H9 (cell line): ENCODE results near the gene ERC1. TPM values are rescaled to one million over a fixed set of nuclear protein-coding genes. Genes with fewer than 3 reads are reported as not detected.

Experiments used
- DNase-seq: peaks from one replicate; pipeline ENCODE4 v3.0.0-alpha.2; 2017
- H2AFZ ChIP-seq: one replicate; pipeline ENCODE4 v1.6.1; 2013; ENCODE audit warnings: mild to moderate bottlenecking, low read length, control low read depth, moderate library complexity
- H2AK5ac ChIP-seq: 2 replicates; pipeline ENCODE4 v1.6.1; 2013; ENCODE audit warnings: low read length, control low read depth, mixed read lengths; ENCODE audit not compliant: insufficient read length
- H2BK120ac ChIP-seq: one replicate; pipeline ENCODE4 v1.6.1; 2013; ENCODE audit warnings: low read depth, mild to moderate bottlenecking, low read length, control low read depth, inconsistent platforms; ENCODE audit not compliant: poor library complexity, severe bottlenecking
- H2BK12ac ChIP-seq: 2 replicates; pipeline ENCODE4 v1.6.1; 2013; ENCODE audit warnings: low read length, control low read depth, mixed read lengths, low read depth; ENCODE audit not compliant: insufficient read length
- H2BK15ac ChIP-seq: 2 replicates; pipeline ENCODE4 v1.6.1; 2013; ENCODE audit warnings: low read depth, low read length, control low read depth
- H2BK20ac ChIP-seq: one replicate; pipeline ENCODE4 v1.6.1; 2013; ENCODE audit warnings: low read depth, mild to moderate bottlenecking, low read length, control low read depth, inconsistent platforms; ENCODE audit not compliant: poor library complexity, severe bottlenecking
- H2BK5ac ChIP-seq: 2 replicates; pipeline ENCODE4 v1.6.1; 2013; ENCODE audit warnings: low read length, control low read depth, mixed read lengths; ENCODE audit not compliant: insufficient read length
- H3K14ac ChIP-seq: 2 replicates; pipeline ENCODE4 v1.6.1; 2013; ENCODE audit warnings: low read length, control low read depth; ENCODE audit not compliant: insufficient read depth
- H3K18ac ChIP-seq: 2 replicates; pipeline ENCODE4 v1.6.1; 2013; ENCODE audit warnings: low read depth, mild to moderate bottlenecking, mixed read lengths, low read length, control low read depth; ENCODE audit not compliant: insufficient read length
- H3K23ac ChIP-seq: 2 replicates; pipeline ENCODE4 v1.6.1; 2013; ENCODE audit warnings: low read length, control low read depth, mixed read lengths, low read depth; ENCODE audit not compliant: insufficient read length
- H3K23me2 ChIP-seq: 2 replicates; pipeline ENCODE4 v1.6.1; 2013; ENCODE audit warnings: low read depth, mild to moderate bottlenecking, mixed read lengths, low read length, control low read depth; ENCODE audit not compliant: insufficient read length, poor library complexity, severe bottlenecking
- H3K27ac ChIP-seq: 2 replicates; pipeline ENCODE4 v1.5.1; 2013; ENCODE audit warnings: low read length, control low read depth, mixed read lengths, low read depth; ENCODE audit not compliant: insufficient read length
- H3K27me3 ChIP-seq: 2 replicates; pipeline ENCODE4 v1.6.1; 2013; ENCODE audit warnings: low read length, control low read depth, inconsistent platforms; ENCODE audit not compliant: insufficient read depth
- H3K4ac ChIP-seq: 2 replicates; pipeline ENCODE4 v1.6.1; 2013; ENCODE audit warnings: low read depth, mild to moderate bottlenecking, control low read depth, inconsistent platforms, low read length, moderate library complexity
- H3K4me1 ChIP-seq: 2 replicates; pipeline ENCODE4 v1.6.1; 2013; ENCODE audit warnings: low read length, control low read depth, inconsistent platforms; ENCODE audit not compliant: insufficient read depth
- H3K4me2 ChIP-seq: 2 replicates; pipeline ENCODE4 v1.6.1; 2013; ENCODE audit warnings: low read length, control low read depth, mixed read lengths; ENCODE audit not compliant: insufficient read length, insufficient read depth
- H3K56ac ChIP-seq: 2 replicates; pipeline ENCODE4 v1.6.1; 2013; ENCODE audit warnings: low read depth, mild to moderate bottlenecking, mixed read lengths, low read length, control low read depth; ENCODE audit not compliant: insufficient read length
- H3K79me1 ChIP-seq: 2 replicates; pipeline ENCODE4 v1.6.1; 2013; ENCODE audit warnings: low read depth, mild to moderate bottlenecking, moderate library complexity, low read length, control low read depth, inconsistent platforms; ENCODE audit not compliant: insufficient read depth, poor library complexity, severe bottlenecking
- H3K79me2 ChIP-seq: 2 replicates; pipeline ENCODE4 v1.6.1; 2013; ENCODE audit warnings: low read length, control low read depth, inconsistent platforms; ENCODE audit not compliant: insufficient read depth
- H3K9ac ChIP-seq: 2 replicates; pipeline ENCODE4 v1.6.1; 2013; ENCODE audit warnings: low read length, control low read depth, mixed read lengths; ENCODE audit not compliant: insufficient read length; ENCODE audit errors: extremely low read depth
- H3K9me3 ChIP-seq: one replicate; pipeline ENCODE4 v1.6.1; 2013; ENCODE audit warnings: low read depth, low read length, inconsistent platforms; ENCODE audit not compliant: control insufficient read depth
- H3T11ph ChIP-seq: one replicate; pipeline ENCODE4 v1.6.1; 2013; ENCODE audit warnings: mild to moderate bottlenecking, low read length, control low read depth, inconsistent platforms
- H4K20me1 ChIP-seq: one replicate; pipeline ENCODE4 v1.6.1; 2013; ENCODE audit not compliant: control insufficient read depth, insufficient read length, insufficient read depth
- H4K5ac ChIP-seq: 2 replicates; pipeline ENCODE4 v1.6.1; 2013; ENCODE audit warnings: low read depth, mild to moderate bottlenecking, mixed read lengths, low read length, control low read depth; ENCODE audit not compliant: insufficient read length
- H4K8ac ChIP-seq: replicated peaks from 2 replicates; pipeline ENCODE4 v1.6.1; 2013; ENCODE audit warnings: low read length, control low read depth, mixed read lengths, low read depth; ENCODE audit not compliant: insufficient read length
- H4K91ac ChIP-seq: 2 replicates; pipeline ENCODE4 v1.6.1; 2013; ENCODE audit warnings: low read depth, mild to moderate bottlenecking, moderate library complexity, mixed read lengths, low read length, control low read depth; ENCODE audit not compliant: insufficient read length
- H3K27ac Mint-ChIP-seq, 3 experiments: 2 replicates in 2 of 3; 3 replicates in 1 of 3; pipeline ENCODE4 v1.8.0; 2020 to 2021; ENCODE audit warnings: mixed read lengths in 3 of 3, mild to moderate bottlenecking in 1 of 3, moderate library complexity in 1 of 3
- H3K27me3 Mint-ChIP-seq: 2 replicates; pipeline ENCODE4 v1.8.0; 2021; ENCODE audit warnings: low read depth, mild to moderate bottlenecking, moderate library complexity, mixed read lengths
- H3K36me3 Mint-ChIP-seq, 3 experiments: 2 replicates in 2 of 3; 3 replicates in 1 of 3; pipeline ENCODE4 v1.8.0; 2020 to 2021; ENCODE audit warnings: low read depth in 3 of 3, mixed read lengths in 3 of 3; ENCODE audit not compliant: insufficient read depth in 1 of 3
- H3K4me1 Mint-ChIP-seq, 2 experiments: 2 replicates each; pipeline ENCODE4 v1.8.0; 2020; ENCODE audit warnings: mixed read lengths in 2 of 2
- H3K4me3 Mint-ChIP-seq, 2 experiments: 2 replicates in 1 of 2; 3 replicates in 1 of 2; pipeline ENCODE4 v1.8.0; 2020 to 2021; ENCODE audit warnings: mild to moderate bottlenecking in 2 of 2, mixed read lengths in 2 of 2, moderate library complexity in 1 of 2
- H3K9me3 Mint-ChIP-seq, 2 experiments: 2 replicates in 1 of 2; 3 replicates in 1 of 2; pipeline ENCODE4 v1.8.0; 2020; ENCODE audit warnings: mild to moderate bottlenecking in 2 of 2, mixed read lengths in 2 of 2, moderate library complexity in 1 of 2
- WGBS: extraction: QIAGEN DNeasy Blood & Tissue Kit; methylation state at CpG from one replicate; pipeline ENCODE4 v1.1.7; 2013; ENCODE audit warnings: missing lambda C conversion rate, low lambda C conversion rate, mixed read lengths; ENCODE audit not compliant: insufficient read length; ENCODE audit errors: extremely low coverage; 5-methylcytosine and 5-hydroxymethylcytosine counted together
- total RNA-seq: library from RNA; stranded (reverse); gene quantifications from 2 replicates; pipeline ENCODE4 v1.2.1, GENCODE V29; 2021
- TF ChIP-seq, protein P1 (sequence below): fragments of 200-600 bp; sonication (generic); conservative IDR thresholded peaks from 3 replicates; pipeline ENCODE4 v1.8.0; 2021; ENCODE audit warnings: antibody characterized with exemption, mild to moderate bottlenecking

The ERC1 gene
- total RNA-seq, 1 experiment from 2014 or later, result 51.2 TPM

DNA sequence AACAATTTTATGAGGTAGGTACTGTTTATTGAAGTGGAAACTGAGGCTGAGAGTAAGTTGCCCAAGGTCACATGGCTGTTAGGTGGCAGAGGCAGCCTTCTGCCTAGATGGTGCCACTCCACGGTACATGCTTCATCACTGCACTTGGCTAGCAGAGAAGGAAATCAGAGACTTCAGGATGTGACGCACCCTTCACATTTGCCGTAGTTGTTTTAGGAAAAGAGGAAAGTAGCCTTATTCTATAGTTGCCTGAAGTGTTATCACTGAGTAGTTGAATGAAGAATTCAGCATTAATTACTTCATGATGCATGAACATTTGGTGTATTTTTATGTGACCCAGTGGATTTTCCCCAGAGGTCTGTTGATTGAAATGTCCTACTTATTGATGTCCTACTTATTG is 55.7 kb downstream of the ERC1 start:
- H2BK120ac ChIP-seq, result no peak overlapping the region
- H3K14ac ChIP-seq, result no peak overlapping the region
- no peak overlapping the region for H3K9ac ChIP-seq
- no peak overlapping the region for H2BK15ac ChIP-seq
- Mint-ChIP-seq H3K36me3 (no peaks in the 10 kb centered on the region; a peak in 1 of 7 replicates), H3K9me3 (no peaks in the 10 kb centered on the region), H3K27me3 (no peaks in the 10 kb centered on the region), H3K4me3 (no peak overlapping the region), H3K4me1 (peaks cover 31 to 52% of the 10 kb centered on the region in 2 experiments), H3K27ac (peak overlapping the region in 1 of 3 experiments; percentile 34; a peak in 1 of 7 replicates)
- H2BK12ac ChIP-seq, result no peak overlapping the region
- peaks cover 3% of the 10 kb centered on the region; the same call in 1 of the 2 replicates for H3K4me1 ChIP-seq
- no peak for DNase-seq
- H4K20me1 ChIP-seq, result no peaks in the 10 kb centered on the region
- no peaks in the 10 kb centered on the region for H3K27me3 ChIP-seq
- no peak overlapping the region for H3K4me2 ChIP-seq
- no peak overlapping the region for H4K8ac ChIP-seq
- H3K79me2 ChIP-seq, result peaks cover 1% of the 10 kb centered on the region; the same call in 1 of the 2 replicates
- WGBS, result no CpG with 5 or more reads among the region's 3 CpGs
- no peak overlapping the region for H3K18ac ChIP-seq
- H4K91ac ChIP-seq, result no peak overlapping the region
- H3K23ac ChIP-seq, result no peak overlapping the region
- no peak overlapping the region for H2BK5ac ChIP-seq
- H3K79me1 ChIP-seq, result no peaks in the 10 kb centered on the region
- no peak overlapping the region for H2AK5ac ChIP-seq
- H2BK20ac ChIP-seq, result no peak overlapping the region
- TF ChIP-seq, protein P1, sequence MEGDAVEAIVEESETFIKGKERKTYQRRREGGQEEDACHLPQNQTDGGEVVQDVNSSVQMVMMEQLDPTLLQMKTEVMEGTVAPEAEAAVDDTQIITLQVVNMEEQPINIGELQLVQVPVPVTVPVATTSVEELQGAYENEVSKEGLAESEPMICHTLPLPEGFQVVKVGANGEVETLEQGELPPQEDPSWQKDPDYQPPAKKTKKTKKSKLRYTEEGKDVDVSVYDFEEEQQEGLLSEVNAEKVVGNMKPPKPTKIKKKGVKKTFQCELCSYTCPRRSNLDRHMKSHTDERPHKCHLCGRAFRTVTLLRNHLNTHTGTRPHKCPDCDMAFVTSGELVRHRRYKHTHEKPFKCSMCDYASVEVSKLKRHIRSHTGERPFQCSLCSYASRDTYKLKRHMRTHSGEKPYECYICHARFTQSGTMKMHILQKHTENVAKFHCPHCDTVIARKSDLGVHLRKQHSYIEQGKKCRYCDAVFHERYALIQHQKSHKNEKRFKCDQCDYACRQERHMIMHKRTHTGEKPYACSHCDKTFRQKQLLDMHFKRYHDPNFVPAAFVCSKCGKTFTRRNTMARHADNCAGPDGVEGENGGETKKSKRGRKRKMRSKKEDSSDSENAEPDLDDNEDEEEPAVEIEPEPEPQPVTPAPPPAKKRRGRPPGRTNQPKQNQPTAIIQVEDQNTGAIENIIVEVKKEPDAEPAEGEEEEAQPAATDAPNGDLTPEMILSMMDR, result no peak
- H3K9me3 ChIP-seq, result no peaks in the 10 kb centered on the region
- H3K23me2 ChIP-seq, result no peaks in the 10 kb centered on the region
- H3K27ac ChIP-seq, result no peak overlapping the region
- H3K4ac ChIP-seq, result no peak overlapping the region
- H2AFZ ChIP-seq, result no peak overlapping the region
- no peak overlapping the region for H3T11ph ChIP-seq
- no peak overlapping the region for H4K5ac ChIP-seq
- H3K56ac ChIP-seq, result no peak overlapping the region
